ENCODE results near the gene P2RY2. TPM values are rescaled to one million over a fixed set of nuclear protein-coding genes. Genes with fewer than 3 reads are reported as not detected.

Gene P2RY2
- total RNA-seq, 1 donor from 2014 or later: 6.5 TPM

DNA sequence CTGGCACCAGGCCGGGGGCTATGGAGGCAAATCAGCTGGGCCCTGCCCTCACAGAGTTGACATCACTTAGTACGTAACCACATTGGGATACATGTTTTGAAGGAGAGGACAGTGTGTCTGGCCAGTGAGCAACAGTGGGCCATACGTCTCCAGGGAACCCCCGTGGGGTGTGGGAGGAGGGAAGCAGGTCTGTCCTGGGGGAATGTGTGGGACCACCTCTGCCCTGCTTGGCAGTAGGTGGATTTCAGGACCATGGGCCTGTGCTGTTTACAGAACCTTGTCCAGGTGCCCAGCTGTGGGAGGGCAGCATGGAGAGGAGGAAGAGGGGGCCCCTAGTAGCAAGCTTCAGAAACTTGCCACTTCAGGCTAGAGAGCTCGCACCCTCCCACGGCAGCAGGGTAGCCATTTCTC, 21.0 kb downstream of the P2RY2 start:
- intact Hi-C loops (cut with DNase I): no loop called here

GRCh38 chr11:73239571-73240189, 21.6 kb downstream of the P2RY2 start:
- peaks cover 24% of the 10 kb centered on the region for H3K4me1 ChIP-seq
- ATAC-seq (no peak), DNase-seq (no peak)
- intact Hi-C loops (cut with DNase I): no loop called here
- H3K36me3 ChIP-seq: no peaks in the 10 kb centered on the region
- H3K4me3 ChIP-seq: no peak overlapping the region
- no peaks in the 10 kb centered on the region for H3K27me3 ChIP-seq (ENCODE audit: low read depth)
- no peak overlapping the region for H3K27ac ChIP-seq
- no peak for TF ChIP-seq CTCF (IDR thresholded peaks at IDR 0.05)
- no peaks in the 10 kb centered on the region for H3K9me3 ChIP-seq

More for the DNA sequence above, 21.0 kb downstream of the P2RY2 start:
- Histone ChIP-seq H3K36me3 (no peaks in the 10 kb centered on the region), H3K9me3 (no peaks in the 10 kb centered on the region), H3K27ac (no peak overlapping the region), H3K4me3 (no peak overlapping the region), H3K4me1 (peaks cover 24% of the 10 kb centered on the region), H3K27me3 (ENCODE audit: low read depth) (no peaks in the 10 kb centered on the region)
- no peak for ATAC-seq
- no peak for DNase-seq
- TF ChIP-seq CTCF (IDR thresholded peaks at IDR 0.05): no peak

- H3K27ac ChIP-seq: no peak overlapping the region
- no peak overlapping the region for H3K4me3 ChIP-seq
- ATAC-seq: peak; percentile 13 to 35
Observed at GRCh38 chr11:73240190-73240781, 22.2 kb downstream of the P2RY2 start.

GRCh38 chr11:73241300-73241699, 23.2 kb downstream of the P2RY2 start:
- Histone ChIP-seq H3K4me1 (peaks cover 24% of the 10 kb centered on the region), H3K9me3 (no peaks in the 10 kb centered on the region), H3K36me3 (no peaks in the 10 kb centered on the region), H3K27me3 (ENCODE audit: low read depth) (no peaks in the 10 kb centered on the region), H3K27ac (no peak overlapping the region), H3K4me3 (no peak overlapping the region)
- intact Hi-C loops (cut with DNase I): no loop called here
- ATAC-seq (no peak), DNase-seq (no peak)
- no peak for TF ChIP-seq CTCF (IDR thresholded peaks at IDR 0.05)

More at GRCh38 chr11:73240190-73240781, 22.2 kb downstream of the P2RY2 start:
- no peaks in the 10 kb centered on the region for H3K27me3 ChIP-seq (ENCODE audit: low read depth)
- H3K9me3 ChIP-seq: no peaks in the 10 kb centered on the region
- H3K4me1 ChIP-seq: peaks cover 24% of the 10 kb centered on the region
- TF ChIP-seq CTCF (IDR thresholded peaks at IDR 0.05): no peak
- intact Hi-C loops (cut with DNase I): no loop called here
- DNase-seq: no peak
- no peaks in the 10 kb centered on the region for H3K36me3 ChIP-seq

DNA sequence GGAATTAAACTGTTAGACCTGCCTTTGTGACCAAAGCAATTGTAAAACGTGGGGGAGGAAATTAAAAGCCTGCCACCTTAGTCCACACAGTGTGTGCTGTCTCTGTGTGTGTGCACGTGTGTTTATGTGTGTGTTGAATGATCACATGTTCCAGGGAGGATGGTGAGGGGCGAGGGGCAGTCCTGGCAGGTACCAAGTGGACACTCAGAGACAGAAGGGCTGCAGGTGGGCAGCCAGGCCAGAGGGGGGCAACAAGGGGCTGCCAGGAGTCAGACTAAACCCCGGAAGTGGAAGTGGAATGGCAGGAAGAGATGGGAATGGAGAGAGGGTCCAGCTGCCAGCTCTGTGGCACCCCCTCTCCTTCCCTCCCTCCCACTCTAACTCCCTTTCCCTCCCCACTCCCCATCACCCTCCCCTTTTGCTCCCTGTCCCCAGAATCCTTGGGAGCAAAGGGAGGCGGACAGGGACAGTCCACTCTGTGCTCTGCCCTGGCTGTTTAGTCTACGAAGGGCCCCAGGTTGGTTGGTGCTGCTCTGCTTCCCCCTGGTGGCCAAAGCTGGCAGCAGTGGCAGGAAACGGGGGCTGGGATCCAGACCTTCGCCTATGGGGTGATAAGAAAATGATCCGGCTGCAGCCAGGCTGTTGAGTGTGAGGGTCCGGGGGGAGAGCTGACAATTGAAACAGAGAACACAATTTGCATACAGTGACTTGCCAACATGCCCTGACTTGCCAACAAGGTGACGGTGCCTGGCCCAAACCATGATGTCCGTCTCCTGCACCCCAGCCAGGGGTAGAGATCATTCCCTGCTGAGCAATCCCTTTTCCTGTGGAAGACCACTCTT, 24.4 kb downstream of the P2RY2 start:
- Histone ChIP-seq H3K27me3 (ENCODE audit: low read depth) (no peaks in the 10 kb centered on the region), H3K4me1 (peaks cover 20% of the 10 kb centered on the region), H3K4me3 (peak overlapping the region; percentile 21), H3K9me3 (no peaks in the 10 kb centered on the region), H3K27ac (no peak overlapping the region), H3K36me3 (no peaks in the 10 kb centered on the region)
- TF ChIP-seq CTCF (IDR thresholded peaks at IDR 0.05): peak; percentile 88
- intact Hi-C loops (cut with DNase I): no loop called here
- ATAC-seq (peak; percentile 84 to 90), DNase-seq (peak; percentile 77)

Measured in lower lobe of right lung (tissue), 2 donors.